ENCODE measurements around the gene ZNF652.
"Not testable (repeated sequence)": the region's sequence is repeated elsewhere in the genome, so short reads cannot be mapped to it uniquely, and the experiment has no call there.

Gene ZNF652

GRCh38 chr17:49261540-49261939 is 100.5 kb downstream of the ZNF652 start:
- not testable (repeated sequence) for H3K9ac ChIP-seq (ENCODE audit: low read length in 2 of 2); H3K4me1 ChIP-seq (ENCODE audit: control insufficient read depth, insufficient read depth, low read length); H3K4me3 ChIP-seq (ENCODE audit: low read length in 2 of 2); H3K27me3 ChIP-seq (ENCODE audit: control insufficient read depth in 1 of 2, insufficient read depth in 2 of 2, low read length in 2 of 2); H3K36me3 ChIP-seq (ENCODE audit: control insufficient read depth in 2 of 2, insufficient read depth in 2 of 2, low read length in 2 of 2); H3K9me3 ChIP-seq (ENCODE audit: control insufficient read depth in 2 of 2, low read length in 2 of 2); H3K27ac ChIP-seq (ENCODE audit: low read length)

- peaks cover 9% of the 10 kb centered on the region for H3K4me1 ChIP-seq (ENCODE audit: control insufficient read depth, insufficient read depth, low read length)
- H3K9ac ChIP-seq (ENCODE audit: low read length in 2 of 2), result peak overlapping the region; percentile 35 to 51
- H3K9me3 ChIP-seq (ENCODE audit: control insufficient read depth in 2 of 2, low read length in 2 of 2), result no peaks in the 10 kb centered on the region
- H3K27me3 ChIP-seq (ENCODE audit: control insufficient read depth in 1 of 2, insufficient read depth in 2 of 2, low read length in 2 of 2), result peaks cover 0 to 2% of the 10 kb centered on the region in 2 donors
- no peak overlapping the region for H3K27ac ChIP-seq (ENCODE audit: low read length)
- H3K36me3 ChIP-seq (ENCODE audit: control insufficient read depth in 2 of 2, insufficient read depth in 2 of 2, low read length in 2 of 2), result no peaks in the 10 kb centered on the region
- H3K4me3 ChIP-seq (ENCODE audit: low read length in 2 of 2), result peak overlapping the region; percentile 75 to 76
Observed at GRCh38 chr17:49260817-49261291, 101.2 kb downstream of the ZNF652 start.

- Histone ChIP-seq H3K9me3 (ENCODE audit: control insufficient read depth in 2 of 2, low read length in 2 of 2) (no peaks in the 10 kb centered on the region), H3K36me3 (ENCODE audit: control insufficient read depth in 2 of 2, insufficient read depth in 2 of 2, low read length in 2 of 2) (no peaks in the 10 kb centered on the region), H3K4me3 (ENCODE audit: low read length in 2 of 2) (peak overlapping the region; percentile 75 to 76), H3K4me1 (ENCODE audit: control insufficient read depth, insufficient read depth, low read length) (peaks cover 9% of the 10 kb centered on the region), H3K27me3 (ENCODE audit: control insufficient read depth in 1 of 2, insufficient read depth in 2 of 2, low read length in 2 of 2) (peaks cover 0 to 2% of the 10 kb centered on the region in 2 donors), H3K27ac (ENCODE audit: low read length) (no peak overlapping the region), H3K9ac (ENCODE audit: low read length in 2 of 2) (peak overlapping the region; percentile 35 to 55)
Observed at GRCh38 chr17:49260011-49260816, 101.8 kb downstream of the ZNF652 start.

GRCh38 chr17:49259663-49260010 is 102.4 kb downstream of the ZNF652 start:
- Histone ChIP-seq H3K9ac (ENCODE audit: low read length in 2 of 2) (peak overlapping the region; percentile 35 to 55), H3K27ac (ENCODE audit: low read length) (no peak overlapping the region)

GRCh38 chr17:49258394-49258793 is 103.7 kb downstream of the ZNF652 start:
- Histone ChIP-seq H3K9ac (ENCODE audit: low read length in 2 of 2) (no peak overlapping the region), H3K9me3 (ENCODE audit: control insufficient read depth in 2 of 2, low read length in 2 of 2) (no peaks in the 10 kb centered on the region), H3K36me3 (ENCODE audit: control insufficient read depth in 2 of 2, insufficient read depth in 2 of 2, low read length in 2 of 2) (no peaks in the 10 kb centered on the region), H3K4me3 (ENCODE audit: low read length in 2 of 2) (no peak overlapping the region), H3K4me1 (ENCODE audit: control insufficient read depth, insufficient read depth, low read length) (peaks cover 9% of the 10 kb centered on the region), H3K27me3 (ENCODE audit: control insufficient read depth in 1 of 2, insufficient read depth in 2 of 2, low read length in 2 of 2) (peaks cover 0 to 2% of the 10 kb centered on the region in 2 donors), H3K27ac (ENCODE audit: low read length) (no peak overlapping the region)

More at GRCh38 chr17:49259663-49260010, 102.4 kb downstream of the ZNF652 start:
- H3K36me3 ChIP-seq (ENCODE audit: control insufficient read depth in 2 of 2, insufficient read depth in 2 of 2, low read length in 2 of 2), result no peaks in the 10 kb centered on the region
- peaks cover 9% of the 10 kb centered on the region for H3K4me1 ChIP-seq (ENCODE audit: control insufficient read depth, insufficient read depth, low read length)
- peaks cover 0 to 2% of the 10 kb centered on the region in 2 donors for H3K27me3 ChIP-seq (ENCODE audit: control insufficient read depth in 1 of 2, insufficient read depth in 2 of 2, low read length in 2 of 2)
- peak overlapping the region; percentile 75 to 76 for H3K4me3 ChIP-seq (ENCODE audit: low read length in 2 of 2)
- H3K9me3 ChIP-seq (ENCODE audit: control insufficient read depth in 2 of 2, low read length in 2 of 2), result no peaks in the 10 kb centered on the region

- no peak overlapping the region for H3K9ac ChIP-seq (ENCODE audit: low read length in 2 of 2)
- no peaks in the 10 kb centered on the region for H3K9me3 ChIP-seq (ENCODE audit: control insufficient read depth in 2 of 2, low read length in 2 of 2)
- H3K27ac ChIP-seq (ENCODE audit: low read length), result no peak overlapping the region
- no peaks in the 10 kb centered on the region for H3K36me3 ChIP-seq (ENCODE audit: control insufficient read depth in 2 of 2, insufficient read depth in 2 of 2, low read length in 2 of 2)
- H3K4me3 ChIP-seq (ENCODE audit: low read length in 2 of 2), result no peak overlapping the region
- H3K4me1 ChIP-seq (ENCODE audit: control insufficient read depth, insufficient read depth, low read length), result peaks cover 3% of the 10 kb centered on the region
- H3K27me3 ChIP-seq (ENCODE audit: control insufficient read depth in 1 of 2, insufficient read depth in 2 of 2, low read length in 2 of 2), result no peaks in the 10 kb centered on the region
Observed at GRCh38 chr17:49255125-49255524, 106.9 kb downstream of the ZNF652 start.

GRCh38 chr17:49254066-49254465 is 108.0 kb downstream of the ZNF652 start:
- Histone ChIP-seq H3K27me3 (ENCODE audit: control insufficient read depth in 1 of 2, insufficient read depth in 2 of 2, low read length in 2 of 2) (peaks cover 0 to 4% of the 10 kb centered on the region in 2 donors), H3K36me3 (ENCODE audit: control insufficient read depth in 2 of 2, insufficient read depth in 2 of 2, low read length in 2 of 2) (no peaks in the 10 kb centered on the region), H3K9me3 (ENCODE audit: control insufficient read depth in 2 of 2, low read length in 2 of 2) (no peaks in the 10 kb centered on the region), H3K9ac (ENCODE audit: low read length in 2 of 2) (no peak overlapping the region), H3K4me3 (ENCODE audit: low read length in 2 of 2) (no peak overlapping the region), H3K27ac (ENCODE audit: low read length) (no peak overlapping the region), H3K4me1 (ENCODE audit: control insufficient read depth, insufficient read depth, low read length) (no peaks in the 10 kb centered on the region)

GRCh38 chr17:49252148-49252695 is 109.8 kb downstream of the ZNF652 start:
- Histone ChIP-seq H3K9ac (ENCODE audit: low read length in 2 of 2) (no peak overlapping the region), H3K36me3 (ENCODE audit: control insufficient read depth in 2 of 2, insufficient read depth in 2 of 2, low read length in 2 of 2) (no peaks in the 10 kb centered on the region), H3K9me3 (ENCODE audit: control insufficient read depth in 2 of 2, low read length in 2 of 2) (no peaks in the 10 kb centered on the region), H3K27me3 (ENCODE audit: control insufficient read depth in 1 of 2, insufficient read depth in 2 of 2, low read length in 2 of 2) (peaks cover 4 to 7% of the 10 kb centered on the region in 2 donors), H3K4me1 (ENCODE audit: control insufficient read depth, insufficient read depth, low read length) (no peaks in the 10 kb centered on the region), H3K4me3 (ENCODE audit: low read length in 2 of 2) (no peak overlapping the region), H3K27ac (ENCODE audit: low read length) (no peak overlapping the region)

- no peaks in the 10 kb centered on the region for H3K4me1 ChIP-seq (ENCODE audit: control insufficient read depth, insufficient read depth, low read length)
- H3K9ac ChIP-seq (ENCODE audit: low read length in 2 of 2), result no peak overlapping the region
- H3K9me3 ChIP-seq (ENCODE audit: control insufficient read depth in 2 of 2, low read length in 2 of 2), result no peaks in the 10 kb centered on the region
- no peak overlapping the region for H3K27ac ChIP-seq (ENCODE audit: low read length)
- no peaks in the 10 kb centered on the region for H3K36me3 ChIP-seq (ENCODE audit: control insufficient read depth in 2 of 2, insufficient read depth in 2 of 2, low read length in 2 of 2)
- peaks cover 4 to 7% of the 10 kb centered on the region in 2 donors for H3K27me3 ChIP-seq (ENCODE audit: control insufficient read depth in 1 of 2, insufficient read depth in 2 of 2, low read length in 2 of 2)
- no peak overlapping the region for H3K4me3 ChIP-seq (ENCODE audit: low read length in 2 of 2)
Observed at GRCh38 chr17:49249890-49250522, 112.0 kb downstream of the ZNF652 start.

GRCh38 chr17:49249292-49249794 is 112.7 kb downstream of the ZNF652 start:
- Histone ChIP-seq H3K9ac (ENCODE audit: low read length in 2 of 2) (no peak overlapping the region), H3K27ac (ENCODE audit: low read length) (no peak overlapping the region), H3K4me3 (ENCODE audit: low read length in 2 of 2) (no peak overlapping the region), H3K27me3 (ENCODE audit: control insufficient read depth in 1 of 2, insufficient read depth in 2 of 2, low read length in 2 of 2) (peaks cover 7 to 8% of the 10 kb centered on the region in 2 donors), H3K36me3 (ENCODE audit: control insufficient read depth in 2 of 2, insufficient read depth in 2 of 2, low read length in 2 of 2) (no peaks in the 10 kb centered on the region), H3K4me1 (ENCODE audit: control insufficient read depth, insufficient read depth, low read length) (no peaks in the 10 kb centered on the region), H3K9me3 (ENCODE audit: control insufficient read depth in 2 of 2, low read length in 2 of 2) (no peaks in the 10 kb centered on the region)
